Upper lobe of left lung (tissue), 6 donors: ENCODE measurements around the gene NOX5. TPM values are rescaled to one million over a fixed set of nuclear protein-coding genes. Genes with fewer than 3 reads are reported as not detected.

ENCODE experiments used
- ATAC-seq, 2 donors: fragments of 200-7000 bp; cut with Tn5 transposase; one replicate each; pipeline ENCODE4 v1.9.1; 2022; ENCODE audit warnings: mild to moderate bottlenecking in 2 of 2, moderate library complexity in 2 of 2; ENCODE audit not compliant: low FRiP score in 2 of 2
- DNase-seq, 2 donors: peaks; one replicate each; pipeline ENCODE4 v3.0.0-alpha.2; 2019 to 2020
- H3K27ac ChIP-seq, 4 donors: fragments of 200-600 bp; sonication (generic); one replicate each; pipeline ENCODE4 v1.5.1; 2016 to 2019
- H3K27me3 ChIP-seq, 4 donors: fragments of 200-600 bp; sonication (generic); one replicate each; pipeline ENCODE4 v1.5.1; 2017 to 2019
- H3K36me3 ChIP-seq, 4 donors: fragments of 200-600 bp; sonication (generic); one replicate each; pipeline ENCODE4 v1.5.1; 2016 to 2019
- H3K4me1 ChIP-seq, 4 donors: fragments of 200-600 bp; sonication (generic); one replicate each; pipeline ENCODE4 v1.5.1; 2018 to 2019
- H3K4me3 ChIP-seq, 4 donors: fragments of 200-600 bp; sonication (generic); one replicate each; pipeline ENCODE4 v1.5.1; 2017 to 2019; ENCODE audit warnings: mild to moderate bottlenecking in 2 of 4, moderate library complexity in 1 of 4
- H3K9me3 ChIP-seq, 4 donors: fragments of 200-600 bp; sonication (generic); one replicate each; pipeline ENCODE4 v1.5.1; 2018 to 2019
- CTCF ChIP-seq, 6 experiments: fragments of 450-650 bp in 4 of 6; fragments of 200-600 bp in 2 of 6; sonication (generic) in 2 of 6; IDR thresholded peaks; one replicate each; pipeline ENCODE4 v1.5.1; 2016 to 2019; ENCODE audit warnings: antibody characterized with exemption in 6 of 6
- EP300 ChIP-seq, 4 donors: sonication (generic); formaldehyde crosslinking; IDR thresholded peaks; one replicate each; pipeline ENCODE4 v1.5.1; 2017; ENCODE audit warnings: antibody characterized with exemption in 4 of 4, control low read depth in 2 of 4
- POLR2A ChIP-seq, 4 donors: fragments of 450-650 bp; IDR thresholded peaks; one replicate each; pipeline ENCODE4 v1.5.1; 2016 to 2017; ENCODE audit warnings: antibody characterized with exemption in 4 of 4, mild to moderate bottlenecking in 2 of 4
- POLR2AphosphoS5 ChIP-seq, 2 donors: sonication (generic); formaldehyde crosslinking; IDR thresholded peaks; one replicate each; pipeline ENCODE4 v1.5.1; 2017; ENCODE audit warnings: antibody characterized with exemption in 2 of 2
- WGBS, 2 donors: methylation state at CpG; one replicate each; pipeline ENCODE4 v1.1.5; 2017 to 2018; 5-methylcytosine and 5-hydroxymethylcytosine counted together
- total RNA-seq, 6 donors: library from RNA; depleted of rRNA in 4 of 6; stranded (reverse); fragments of >200 nt in 4 of 6; gene quantifications; one replicate each; pipeline versions ENCODE4 v1.1.0 to v1.2.1, GENCODE V29; 2016 to 2021
- donor health status: DM: no; HTN: no; CAD: no; lungs with moderate emphysema.
- donor health status: DM: no; HTN: yes; CAD: no; lungs with severe emphysema.

Gene NOX5
- total RNA-seq, 6 donors from 2014 or later, result 0.20 to 5.7 (median 1.4) TPM; not detected in 2

DNA sequence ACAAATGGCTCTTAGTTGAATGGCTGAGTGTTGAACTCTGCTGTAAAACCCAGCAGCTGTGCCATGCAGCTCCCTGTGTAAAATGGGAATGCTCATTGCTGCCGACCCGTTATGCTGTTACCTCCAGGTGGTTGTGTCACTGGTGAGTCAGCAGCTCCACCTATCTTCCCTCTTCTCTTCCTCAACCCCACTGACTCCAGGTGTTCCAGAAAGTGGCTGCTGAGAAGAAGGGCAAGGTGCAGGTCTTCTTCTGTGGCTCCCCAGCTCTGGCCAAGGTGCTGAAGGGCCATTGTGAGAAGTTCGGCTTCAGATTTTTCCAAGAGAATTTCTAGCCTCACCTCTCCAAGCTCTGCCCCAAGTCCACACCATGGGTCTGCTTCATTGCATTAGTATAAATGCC, 41.9 kb downstream of the NOX5 start:
- Histone ChIP-seq H3K36me3 (no peaks in the 10 kb centered on the region), H3K9me3 (no peaks in the 10 kb centered on the region), H3K4me1 (peaks cover 0 to 11% (median 8%) of the 10 kb centered on the region in 4 donors), H3K27ac (no peak overlapping the region), H3K4me3 (no peak overlapping the region), H3K27me3 (no peaks in the 10 kb centered on the region)
- WGBS, 2 donors, result 66 to 86% methylated on average over 3 of the region's 3 CpGs
- ATAC-seq (no peak), DNase-seq (no peak)
- TF ChIP-seq POLR2A (IDR thresholded peaks at IDR 0.05) (no peak), POLR2AphosphoS5 (IDR thresholded peaks at IDR 0.05) (no peak), CTCF (IDR thresholded peaks at IDR 0.05) (no peak), EP300 (IDR thresholded peaks at IDR 0.05) (no peak)

DNA sequence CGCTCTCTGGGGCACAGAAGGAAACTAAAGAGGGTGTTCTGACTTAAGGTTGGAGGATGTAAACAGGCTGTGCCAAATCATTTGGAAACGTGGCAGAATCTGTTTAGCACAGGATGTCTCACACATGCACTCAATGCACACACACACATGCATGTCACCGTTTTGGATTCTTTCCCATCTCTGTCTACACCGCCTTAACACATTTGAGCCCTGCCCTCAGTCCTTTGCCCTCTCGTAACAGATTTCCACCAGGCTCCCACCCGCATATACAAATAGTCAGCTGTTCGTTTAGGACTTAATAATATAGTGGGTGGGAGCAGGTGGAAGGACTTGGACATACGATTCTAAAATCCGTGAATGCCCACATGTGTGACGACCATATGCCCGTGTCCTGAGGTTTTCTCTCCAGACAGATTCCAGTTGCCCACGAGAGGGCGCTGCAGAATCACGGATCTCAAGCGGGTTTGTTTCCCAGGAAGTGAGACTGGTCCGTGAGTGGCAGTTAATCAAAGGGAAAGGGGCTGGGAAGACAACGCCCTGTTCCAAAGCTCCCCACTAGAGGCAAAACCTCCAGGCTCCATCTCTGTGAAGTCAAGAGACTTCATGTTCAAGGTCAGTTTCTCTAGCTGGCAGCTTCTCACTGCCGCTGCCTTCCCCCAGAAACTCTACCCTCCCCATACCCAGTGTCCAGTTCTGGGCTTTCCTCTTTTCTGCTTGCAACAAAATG, 44.5 kb downstream of the NOX5 start:
- 19 to 28% methylated on average over 14 to 18 of the region's 18 CpGs for WGBS, 2 donors
- Histone ChIP-seq H3K27ac (no peak overlapping the region), H3K4me1 (peaks cover 0 to 11% (median 8%) of the 10 kb centered on the region in 4 donors), H3K4me3 (no peak overlapping the region), H3K27me3 (no peaks in the 10 kb centered on the region), H3K9me3 (no peaks in the 10 kb centered on the region), H3K36me3 (no peaks in the 10 kb centered on the region)
- ATAC-seq (peak; percentile 72 to 83), DNase-seq (peak in 1 of 2 donors; percentile 85)
- TF ChIP-seq POLR2AphosphoS5 (IDR thresholded peaks at IDR 0.05), result no peak
- peak; percentile 76 to 95 (median 88) for TF ChIP-seq CTCF (IDR thresholded peaks at IDR 0.05)

DNA sequence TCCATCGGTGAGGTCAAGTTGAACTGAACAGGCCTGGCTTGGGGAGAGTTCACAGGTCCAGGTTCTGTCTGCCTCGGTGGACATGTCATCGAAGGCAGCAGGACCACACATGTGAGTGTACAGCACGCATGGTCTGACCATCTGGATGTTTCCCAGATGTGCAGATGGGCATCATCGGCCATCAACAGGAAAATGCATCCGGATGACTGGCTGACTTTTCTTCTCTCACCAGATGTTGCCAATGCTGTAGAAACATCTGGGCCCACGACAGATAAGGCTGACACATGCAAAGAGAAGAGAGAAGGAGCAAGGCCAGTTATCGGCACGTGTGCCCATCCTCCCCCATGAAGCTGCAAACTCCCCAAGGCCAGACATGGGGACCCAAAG, 45.1 kb downstream of the NOX5 start:
- Histone ChIP-seq H3K4me3 (no peak overlapping the region), H3K36me3 (no peaks in the 10 kb centered on the region), H3K27me3 (no peaks in the 10 kb centered on the region), H3K4me1 (peaks cover 0 to 11% (median 8%) of the 10 kb centered on the region in 4 donors), H3K27ac (no peak overlapping the region), H3K9me3 (no peaks in the 10 kb centered on the region)
- DNase-seq (no peak), ATAC-seq (no peak)
- TF ChIP-seq POLR2A (IDR thresholded peaks at IDR 0.05), result no peak
- TF ChIP-seq POLR2AphosphoS5 (IDR thresholded peaks at IDR 0.05), result no peak
- no peak for TF ChIP-seq EP300 (IDR thresholded peaks at IDR 0.05)
- TF ChIP-seq CTCF (IDR thresholded peaks at IDR 0.05), result no peak
- whole genome bisulfite sequencing, 2 donors, result 85 to 100% methylated on average over 4 to 9 of the region's 9 CpGs

GRCh38 chr15:69060041-69060481, 45.6 kb downstream of the NOX5 start:
- no peaks in the 10 kb centered on the region for H3K9me3 ChIP-seq
- H3K36me3 ChIP-seq, result no peaks in the 10 kb centered on the region
- H3K27ac ChIP-seq, result no peak overlapping the region
- ATAC-seq (no peak), DNase-seq (no peak)
- TF ChIP-seq EP300 (IDR thresholded peaks at IDR 0.05) (no peak), POLR2AphosphoS5 (IDR thresholded peaks at IDR 0.05) (no peak), POLR2A (IDR thresholded peaks at IDR 0.05) (no peak), CTCF (IDR thresholded peaks at IDR 0.05) (no peak)
- no peak overlapping the region for H3K4me3 ChIP-seq
- peaks cover 0 to 11% (median 8%) of the 10 kb centered on the region in 4 donors for H3K4me1 ChIP-seq
- WGBS, 2 donors, result 74 to 80% methylated on average over 6 of the region's 6 CpGs
- H3K27me3 ChIP-seq, result no peaks in the 10 kb centered on the region

GRCh38 chr15:69060744-69061143, 46.2 kb downstream of the NOX5 start:
- Histone ChIP-seq H3K36me3 (no peaks in the 10 kb centered on the region), H3K4me1 (peaks cover 0 to 11% (median 8%) of the 10 kb centered on the region in 4 donors), H3K9me3 (no peaks in the 10 kb centered on the region), H3K27ac (no peak overlapping the region), H3K4me3 (no peak overlapping the region), H3K27me3 (no peaks in the 10 kb centered on the region)
- no peak for ATAC-seq
- WGBS, 2 donors, result 68% methylated on average over 4 of the region's 4 CpGs
- no peak for TF ChIP-seq POLR2AphosphoS5 (IDR thresholded peaks at IDR 0.05)
- no peak for TF ChIP-seq CTCF (IDR thresholded peaks at IDR 0.05)
- TF ChIP-seq POLR2A (IDR thresholded peaks at IDR 0.05), result no peak
- TF ChIP-seq EP300 (IDR thresholded peaks at IDR 0.05), result no peak
- DNase-seq, result no peak
